Measurements from ENCODE around the gene TM2D3. TPM values are rescaled to one million over a fixed set of nuclear protein-coding genes. Genes with fewer than 3 reads are reported as not detected.
A peak's percentile ranks its signal among the peaks of the same experiment; 100 is the strongest.

Gene TM2D3
- total RNA-seq, 1 experiment from 2014 or later, result 23.1 TPM

GRCh38 chr15:101621961-101622360 is 30.2 kb downstream of the TM2D3 start:
- Mint-ChIP-seq H3K27ac (no peak overlapping the region), H3K4me1 (peaks cover 26% of the 10 kb centered on the region), H3K4me3 (no peak overlapping the region), H3K9me3 (peaks cover 33% of the 10 kb centered on the region), H3K36me3 (peaks cover 31% of the 10 kb centered on the region), H3K27me3 (ENCODE audit: low read depth) (peaks cover 5% of the 10 kb centered on the region)
- peak; percentile 70 for ATAC-seq
- TF ChIP-seq ETV6 (CRISPR knock-in tag; IDR thresholded peaks at IDR 0.05) (no peak), FOXP1 (CRISPR knock-in tag; IDR thresholded peaks at IDR 0.05; ENCODE audit: borderline replicate concordance) (no peak), ATF2 (CRISPR knock-in tag; IDR thresholded peaks at IDR 0.05; ENCODE audit: borderline replicate concordance, low read depth) (no peak), CDX4 (CRISPR knock-in tag; IDR thresholded peaks at IDR 0.05; ENCODE audit: borderline replicate concordance) (no peak), IRF1 (CRISPR knock-in tag; IDR thresholded peaks at IDR 0.05) (no peak), ZNF138 (CRISPR knock-in tag; conservative IDR thresholded peaks at IDR 0.05) (no peak), ZNF416 (CRISPR knock-in tag; IDR thresholded peaks at IDR 0.05) (no peak), ZBTB43 (CRISPR knock-in tag; IDR thresholded peaks at IDR 0.05) (no peak), CREB1 (CRISPR knock-in tag; IDR thresholded peaks at IDR 0.05) (no peak), AFF4 (CRISPR knock-in tag; IDR thresholded peaks at IDR 0.05; ENCODE audit: borderline replicate concordance) (no peak), ZNF532 (CRISPR knock-in tag; IDR thresholded peaks at IDR 0.05; ENCODE audit: borderline replicate concordance) (no peak), PREB (CRISPR knock-in tag; IDR thresholded peaks at IDR 0.05; ENCODE audit: borderline replicate concordance) (no peak), ARID4B (CRISPR knock-in tag; IDR thresholded peaks at IDR 0.05; ENCODE audit: borderline replicate concordance) (no peak), MYBL2 (CRISPR knock-in tag; IDR thresholded peaks at IDR 0.05) (no peak), ERG (CRISPR knock-in tag; IDR thresholded peaks at IDR 0.05) (no peak), ZNF232 (CRISPR knock-in tag; IDR thresholded peaks at IDR 0.05) (no peak)
- ChIA-PET POLR2A (no interaction called here), CTCF (no interaction called here)
- no peak for DNase-seq (ENCODE audit: low spot score)

All from WTC11 (cell line).